Measurements from ENCODE around the gene HNRNPLL. TPM values are rescaled to one million over a fixed set of nuclear protein-coding genes. Genes with fewer than 3 reads are reported as not detected.

HNRNPLL gene
- total and polyA plus RNA-seq, 2 of the 8 experiments (the other 6 are each of a cell fraction or from before 2014, with no cell fraction given), result 18.6 to 69.3 TPM

GRCh38 chr2:38571193-38571592 lies 31.5 kb downstream of the HNRNPLL start:
- no peak overlapping the region for H3K4me3 ChIP-seq (ENCODE audit: extremely low read depth in 1 of 4, insufficient read depth in 2 of 4, low read depth in 3 of 4, low read length in 4 of 4)
- 92% methylated on average over 4 of the region's 4 CpGs; no CpG with 5 or more reads in 1 of the 2 experiments for WGBS, 2 experiments (ENCODE audit: extremely low coverage in 1 of 2, insufficient coverage in 1 of 2, insufficient read length in 1 of 2, insufficient replicate concordance in 2 of 2, low coverage in 1 of 2, low lambda C conversion rate in 2 of 2, missing lambda C conversion rate in 1 of 2)
- CTCF ChIA-PET (ENCODE audit: partially characterized antibody), result interaction anchor here (1.0 to 3.6 kb wide), 3 partner anchors 11 to 32 kb away, joined by 4 to 17 read pairs (median 4); no protein-coding TSS in a partner anchor
- no peaks in the 10 kb centered on the region for H3K9me3 ChIP-seq (ENCODE audit: insufficient read depth in 2 of 2, low read depth in 1 of 2, low read length in 1 of 2)
- POLR2A ChIA-PET (ENCODE audit: partially characterized antibody), result no interaction called here
- H3K4me2 ChIP-seq (ENCODE audit: insufficient read depth in 1 of 2, low read depth in 2 of 2, low read length in 2 of 2), result no peak overlapping the region
- H2BK5ac ChIP-seq (ENCODE audit: low read depth, low read length), result no peak overlapping the region
- H2BK20ac ChIP-seq (ENCODE audit: low read length), result no peak overlapping the region
- H3K4ac ChIP-seq (replicated peaks; ENCODE audit: insufficient read length, low read depth, low read length), result no peak overlapping the region
- H4K20me1 ChIP-seq (replicated peaks in 1 of 2; ENCODE audit: control insufficient read depth in 1 of 2, insufficient read depth in 2 of 2, low read length in 2 of 2), result peaks cover 0 to 1% of the 10 kb centered on the region in 2 experiments
- H4K8ac ChIP-seq (ENCODE audit: extremely low read depth, insufficient read depth, low read length), result no peak overlapping the region
- no peak overlapping the region for H3K56ac ChIP-seq (replicated peaks; ENCODE audit: insufficient read length, low read depth, low read length)
- no peaks in the 10 kb centered on the region; the same call in 1 of the 2 replicates for H3K23me2 ChIP-seq (ENCODE audit: low read depth, low read length)
- no peak overlapping the region for H3K9ac ChIP-seq (replicated peaks in 1 of 4; ENCODE audit: extremely low read depth in 1 of 4, low read depth in 3 of 4, low read length in 3 of 4)
- no peak overlapping the region for H2BK12ac ChIP-seq (ENCODE audit: low read depth, low read length)
- no peak overlapping the region for H2AK5ac ChIP-seq (ENCODE audit: low read depth, low read length)
- no peak overlapping the region for H3K23ac ChIP-seq (ENCODE audit: insufficient read length)
- peaks cover 9 to 80% (median 39%) of the 10 kb centered on the region in 4 experiments for H3K36me3 ChIP-seq (ENCODE audit: control insufficient read depth in 2 of 4, insufficient read depth in 4 of 4, low read length in 3 of 4)
- FAIRE-seq (no peak), DNase-seq (ENCODE audit: low read depth in 1 of 2, low spot score in 2 of 2) (no peak)
- no peak overlapping the region for H3K18ac ChIP-seq (ENCODE audit: extremely low read depth, low read length)
- H3K27me3 ChIP-seq (replicated peaks in 1 of 4; ENCODE audit: control insufficient read depth in 3 of 4, extremely low read depth in 1 of 4, insufficient read depth in 3 of 4, low read length in 3 of 4), result no peaks in the 10 kb centered on the region
- TF ChIP-seq NANOG (IDR thresholded peaks at IDR 0.05; ENCODE audit: insufficient read depth, low read depth, low read length, poor library complexity, severe bottlenecking) (no peak), FOSL1 (IDR thresholded peaks at IDR 0.05; ENCODE audit: insufficient read depth, low read depth, low read length) (no peak), SIN3A (conservative IDR thresholded peaks at IDR 0.05 in 1 of 2, IDR thresholded peaks at IDR 0.05 in 1 of 2; ENCODE audit: low read depth in 1 of 2, low read length in 2 of 2) (no peak), SAP30 (IDR thresholded peaks at IDR 0.05; ENCODE audit: insufficient read depth, insufficient replicate concordance, low read length) (no peak), BRCA1 (IDR thresholded peaks at IDR 0.05; ENCODE audit: low read depth, low read length) (no peak)
- no peak overlapping the region for H2AFZ ChIP-seq (ENCODE audit: low read length)
- H3K79me1 ChIP-seq (ENCODE audit: low read depth, low read length), result no peaks in the 10 kb centered on the region
- H4K91ac ChIP-seq (replicated peaks; ENCODE audit: insufficient read length, low read length), result no peak overlapping the region
- H3K79me2 ChIP-seq (ENCODE audit: control insufficient read depth in 1 of 2, insufficient read depth in 2 of 2, low read length in 2 of 2), result 0 out of 4 replicates have a peak, but pooled peaks cover 0 to 2% of the 10 kb centered on the region in 2 experiments
- no peak overlapping the region for H3K27ac ChIP-seq (ENCODE audit: low read depth, low read length)
- H4K5ac ChIP-seq (ENCODE audit: insufficient read length, low read depth, low read length), result no peak overlapping the region
- H3K4me1 ChIP-seq (replicated peaks in 1 of 4; ENCODE audit: control insufficient read depth in 3 of 4, insufficient read depth in 4 of 4, low read length in 3 of 4), result no peaks in the 10 kb centered on the region
- no peak overlapping the region for H2BK120ac ChIP-seq (replicated peaks; ENCODE audit: low read depth, low read length)
- no peak overlapping the region for H2BK15ac ChIP-seq (ENCODE audit: low read length)
- no peak overlapping the region for H3K14ac ChIP-seq (ENCODE audit: insufficient read length)

Data from H1 (cell line).